GM12874 (cell line): ENCODE data around the gene PCDHGA8.

Experiments
- CTCF ChIP-seq: IDR thresholded peaks from 2 replicates; pipeline ENCODE4 v1.5.1; 2011; ENCODE audit warnings: low read depth, mild to moderate bottlenecking, control low read depth, low read length, moderate library complexity; ENCODE audit not compliant: insufficient read depth

The PCDHGA8 gene

GRCh38 chr5:141430332-141431113 lies 38.1 kb downstream of the PCDHGA8 start, which contains the start of gene PCDHGA12:
TSS of gene PCDHGA12 (plus strand) at chr5:141430507. CDS start at chr5:141430760, 253 bp downstream.
- peak; percentile 53 for TF ChIP-seq CTCF

- no peak for TF ChIP-seq CTCF
These were observed 38.9 kb downstream of the PCDHGA8 start for GRCh38 chr5:141431286-141431685.

- TF ChIP-seq CTCF: no peak
These were observed 41.6 kb downstream of the PCDHGA8 start for GRCh38 chr5:141434006-141434405.

GRCh38 chr5:141437221-141437620 lies 44.8 kb downstream of the PCDHGA8 start:
- TF ChIP-seq CTCF: no peak

- TF ChIP-seq CTCF: no peak
These were observed 47.1 kb downstream of the PCDHGA8 start for GRCh38 chr5:141439411-141440141.

GRCh38 chr5:141440341-141440740 lies 47.9 kb downstream of the PCDHGA8 start:
- no peak for TF ChIP-seq CTCF

- no peak for TF ChIP-seq CTCF
These were observed 49.2 kb downstream of the PCDHGA8 start for GRCh38 chr5:141441571-141442170.
